Measurements from ENCODE around the gene ATXN3. TPM values are rescaled to one million over a fixed set of nuclear protein-coding genes. Genes with fewer than 3 reads are reported as not detected.

The ATXN3 gene
- total RNA-seq, 4 donors from 2014 or later: 6.4 to 18.9 (median 8.5) TPM

DNA sequence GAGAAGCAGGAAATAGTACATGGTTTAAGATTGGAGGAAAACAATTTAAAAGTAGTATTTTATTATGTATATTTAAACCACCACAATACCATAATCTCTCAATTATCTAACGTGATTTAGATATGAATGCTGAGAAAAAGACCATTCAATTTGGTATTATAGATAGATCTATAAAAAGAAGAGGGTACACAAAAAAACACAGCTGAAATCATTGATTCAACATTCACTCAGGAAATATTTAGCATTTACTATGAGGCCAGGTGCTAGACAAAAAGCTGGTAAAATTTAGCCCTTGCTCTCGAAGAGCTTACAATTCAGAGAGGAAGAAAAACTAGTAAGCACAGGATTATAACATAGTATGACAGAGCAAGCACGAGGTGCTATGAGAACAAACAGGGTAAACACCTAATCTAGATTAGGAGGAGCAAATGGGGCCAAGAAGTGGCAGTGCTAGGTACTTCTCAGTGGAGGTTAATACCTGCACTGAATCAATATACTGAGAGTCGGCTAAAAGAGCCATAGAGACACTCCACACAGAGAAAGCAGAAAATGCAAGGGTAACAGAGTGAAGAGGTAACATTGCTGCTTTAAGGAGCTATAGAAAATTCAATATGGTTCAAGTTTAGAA, 94.1 kb downstream of the ATXN3 start:
- no peaks in the 10 kb centered on the region for H3K9me3 ChIP-seq
- intact Hi-C loops (cut with DNase I; ENCODE audit: low total_unique reads) (no loop called here), in situ Hi-C loops (cut with MboI; ENCODE audit: low sequenced_read_pairs in 4 of 4) (no loop called here)
- DNase-seq: no peak
- peaks cover 0 to 53% of the 10 kb centered on the region in 2 donors for H3K36me3 ChIP-seq
- no peak for TF ChIP-seq POLR2A (IDR thresholded peaks at IDR 0.05)
- TF ChIP-seq, protein P1, sequence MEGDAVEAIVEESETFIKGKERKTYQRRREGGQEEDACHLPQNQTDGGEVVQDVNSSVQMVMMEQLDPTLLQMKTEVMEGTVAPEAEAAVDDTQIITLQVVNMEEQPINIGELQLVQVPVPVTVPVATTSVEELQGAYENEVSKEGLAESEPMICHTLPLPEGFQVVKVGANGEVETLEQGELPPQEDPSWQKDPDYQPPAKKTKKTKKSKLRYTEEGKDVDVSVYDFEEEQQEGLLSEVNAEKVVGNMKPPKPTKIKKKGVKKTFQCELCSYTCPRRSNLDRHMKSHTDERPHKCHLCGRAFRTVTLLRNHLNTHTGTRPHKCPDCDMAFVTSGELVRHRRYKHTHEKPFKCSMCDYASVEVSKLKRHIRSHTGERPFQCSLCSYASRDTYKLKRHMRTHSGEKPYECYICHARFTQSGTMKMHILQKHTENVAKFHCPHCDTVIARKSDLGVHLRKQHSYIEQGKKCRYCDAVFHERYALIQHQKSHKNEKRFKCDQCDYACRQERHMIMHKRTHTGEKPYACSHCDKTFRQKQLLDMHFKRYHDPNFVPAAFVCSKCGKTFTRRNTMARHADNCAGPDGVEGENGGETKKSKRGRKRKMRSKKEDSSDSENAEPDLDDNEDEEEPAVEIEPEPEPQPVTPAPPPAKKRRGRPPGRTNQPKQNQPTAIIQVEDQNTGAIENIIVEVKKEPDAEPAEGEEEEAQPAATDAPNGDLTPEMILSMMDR (IDR thresholded peaks at IDR 0.05 in 4 of 5, conservative IDR thresholded peaks at IDR 0.05 in 1 of 5): no peak
- no peak for ATAC-seq
- H3K27me3 ChIP-seq: no peaks in the 10 kb centered on the region
- H3K27ac ChIP-seq: no peak overlapping the region
- H3K4me1 ChIP-seq: no peaks in the 10 kb centered on the region
- H3K4me3 ChIP-seq: no peak overlapping the region

DNA sequence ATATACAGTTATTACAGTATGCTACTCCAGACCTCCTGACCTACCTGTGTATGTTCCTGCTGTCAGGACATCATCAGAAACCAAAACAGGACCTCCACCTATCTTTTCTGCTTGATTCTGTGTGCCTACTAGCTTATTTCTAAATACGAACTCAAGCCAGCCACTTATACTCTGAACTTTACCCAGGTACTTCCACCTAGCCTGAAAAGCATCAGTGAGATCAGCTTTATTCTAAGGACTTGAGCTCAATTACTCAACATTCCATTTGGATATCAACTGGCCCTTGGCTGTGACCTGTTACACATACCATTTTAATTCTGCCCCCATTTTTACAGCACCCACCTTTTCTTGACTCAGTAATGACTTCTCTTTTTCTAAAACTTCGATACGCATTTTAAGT, 95.7 kb downstream of the ATXN3 start:
- DNase-seq: no peak
- Histone ChIP-seq H3K9me3 (no peaks in the 10 kb centered on the region), H3K4me3 (no peak overlapping the region), H3K36me3 (peaks cover 0 to 47% of the 10 kb centered on the region in 2 donors), H3K27ac (no peak overlapping the region), H3K27me3 (no peaks in the 10 kb centered on the region), H3K4me1 (no peaks in the 10 kb centered on the region)
- in situ Hi-C loops (cut with MboI; ENCODE audit: low sequenced_read_pairs in 4 of 4) (no loop called here), intact Hi-C loops (cut with DNase I; ENCODE audit: low total_unique reads) (no loop called here)
- TF ChIP-seq, protein P1 (IDR thresholded peaks at IDR 0.05 in 4 of 5, conservative IDR thresholded peaks at IDR 0.05 in 1 of 5): no peak
- no peak for TF ChIP-seq POLR2A (IDR thresholded peaks at IDR 0.05)
- no peak for ATAC-seq

DNA sequence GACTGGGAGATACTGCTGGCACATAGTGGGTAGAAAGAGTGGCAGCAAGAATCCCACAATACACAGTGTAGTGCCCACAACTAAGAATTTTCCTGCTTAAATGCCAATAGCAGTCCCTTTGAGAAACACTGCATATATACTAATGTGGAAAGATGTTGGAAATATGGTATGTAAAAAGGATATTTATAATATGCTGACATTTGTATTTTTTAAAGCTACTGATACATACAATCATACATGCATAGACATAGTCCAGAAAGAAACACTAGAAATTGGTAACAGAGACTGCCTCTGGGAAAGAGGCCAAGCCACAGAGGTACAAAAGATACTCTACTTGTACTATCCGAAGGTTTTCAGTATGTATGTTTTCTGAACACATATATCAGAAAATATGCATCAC, 96.8 kb downstream of the ATXN3 start:
- H3K27ac ChIP-seq: no peak overlapping the region
- in situ Hi-C loops (cut with MboI; ENCODE audit: low sequenced_read_pairs in 4 of 4): no loop called here
- intact Hi-C loops (cut with DNase I; ENCODE audit: low total_unique reads): no loop called here
- no peaks in the 10 kb centered on the region for H3K27me3 ChIP-seq
- no peak overlapping the region for H3K4me3 ChIP-seq
- TF ChIP-seq, protein P1 (IDR thresholded peaks at IDR 0.05 in 4 of 5, conservative IDR thresholded peaks at IDR 0.05 in 1 of 5): no peak
- TF ChIP-seq POLR2A (IDR thresholded peaks at IDR 0.05): no peak
- H3K4me1 ChIP-seq: no peaks in the 10 kb centered on the region
- ATAC-seq (no peak), DNase-seq (no peak)
- peaks cover 0 to 37% of the 10 kb centered on the region in 2 donors for H3K36me3 ChIP-seq
- H3K9me3 ChIP-seq: no peaks in the 10 kb centered on the region

Other genes starting within 250 kb of the ATXN3 start
- gene TC2N, start 239.0 kb downstream of the ATXN3 start, total RNA-seq: 10 to 100 TPM in 1 of 4 donors, 1 to 10 TPM in 3; 3.2 to 11.9 (median 7.2) TPM
- 10 to 100 TPM; 19.6 to 36.8 (median 27.3) TPM for gene FBLN5, start 158.9 kb downstream of the ATXN3 start, total RNA-seq
- 10 to 100 TPM; 22.0 to 39.6 (median 30.2) TPM for gene TRIP11, start 66.5 kb downstream of the ATXN3 start, total RNA-seq
- gene NDUFB1, start 15.1 kb upstream of the ATXN3 start, total RNA-seq: 1,000 to 10,000 TPM in 1 of 4 donors, 100 to 1,000 TPM in 3; 409 to 1,081 (median 454) TPM
- 100 to 1,000 TPM in 1 of 4 donors, 10 to 100 TPM in 3; 52.2 to 146 (median 58.6) TPM for gene CPSF2, start 15.4 kb upstream of the ATXN3 start, total RNA-seq
- under 1 TPM; 0.07 to 0.76 (median 0.50) TPM for gene SLC24A4, start 216.6 kb upstream of the ATXN3 start, total RNA-seq

Measured in gastrocnemius medialis (tissue), 4 donors.